Loucy (cell line): ENCODE data around the gene TTBK1.

Experiments
- CTCF ChIP-seq: fragments of 200-600 bp; sonication (generic); conservative IDR thresholded peaks from 2 replicates; pipeline ENCODE4 v1.5.1; 2014; ENCODE audit warnings: mild to moderate bottlenecking, antibody characterized with exemption, low read length
- EZH2phosphoT487 ChIP-seq: fragments of 200-600 bp; IDR thresholded peaks from 2 replicates; pipeline ENCODE4 v1.6.1; 2018; ENCODE audit warnings: antibody characterized with exemption, mild to moderate bottlenecking, moderate library complexity, borderline replicate concordance

DNA sequence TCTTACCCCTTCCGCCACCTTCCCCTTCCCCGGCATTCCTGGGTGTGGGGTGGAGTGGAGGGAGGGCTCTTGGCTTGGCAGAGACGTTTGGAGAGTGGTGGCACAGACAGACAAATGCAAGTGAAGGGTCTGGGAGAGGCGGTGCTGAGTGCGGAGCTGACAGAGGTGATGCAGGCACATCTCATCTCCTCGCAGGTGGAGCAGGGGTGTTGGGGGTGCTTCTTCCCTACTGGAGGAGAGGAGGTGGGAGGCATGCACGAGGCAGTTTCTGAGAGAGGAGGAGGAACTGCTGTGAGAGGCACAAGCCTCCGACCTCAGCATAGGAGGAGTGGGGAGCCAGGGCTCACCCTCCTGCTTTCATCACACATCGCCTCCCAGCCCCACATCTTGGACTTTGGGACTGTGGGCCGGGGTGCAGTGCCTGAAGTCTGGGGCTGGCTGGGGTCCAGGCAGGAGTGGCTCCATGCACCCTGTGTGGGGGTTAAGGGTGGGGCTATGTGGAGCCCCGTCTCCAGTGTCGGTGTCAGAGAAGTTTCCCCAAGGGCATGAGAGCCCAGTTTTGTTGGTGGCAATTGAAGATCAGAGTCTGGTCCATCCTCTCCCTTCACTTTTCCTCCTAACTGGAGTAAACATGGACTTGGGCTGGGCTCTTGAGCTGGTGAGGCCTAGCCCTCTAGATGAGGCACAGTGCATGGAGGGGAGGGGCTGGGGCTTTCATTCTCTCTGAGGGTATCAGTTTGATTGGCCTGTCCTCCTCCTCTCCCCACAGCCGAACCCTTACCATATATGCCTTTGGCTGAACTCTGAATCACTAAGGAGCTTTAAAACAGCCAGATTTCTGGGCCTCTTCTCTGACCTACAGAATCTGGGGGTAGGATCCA lies 34.6 kb downstream of the TTBK1 start:
- TF ChIP-seq CTCF = no peak
- no peak for TF ChIP-seq EZH2phosphoT487
